ENCODE data around the gene APOBEC3A.
"Not testable (repeated sequence)": the region's sequence is repeated elsewhere in the genome, so short reads cannot be mapped to it uniquely, and the experiment has no call there.

The APOBEC3A gene

GRCh38 chr22:38941488-38941987, 15.9 kb upstream of the APOBEC3A start:
- H3K4me3 ChIP-seq (ENCODE audit: low read depth, low read length) = no peak overlapping the region
- no peak for DNase-seq (ENCODE audit: low read depth)
- TF ChIP-seq, protein P1, sequence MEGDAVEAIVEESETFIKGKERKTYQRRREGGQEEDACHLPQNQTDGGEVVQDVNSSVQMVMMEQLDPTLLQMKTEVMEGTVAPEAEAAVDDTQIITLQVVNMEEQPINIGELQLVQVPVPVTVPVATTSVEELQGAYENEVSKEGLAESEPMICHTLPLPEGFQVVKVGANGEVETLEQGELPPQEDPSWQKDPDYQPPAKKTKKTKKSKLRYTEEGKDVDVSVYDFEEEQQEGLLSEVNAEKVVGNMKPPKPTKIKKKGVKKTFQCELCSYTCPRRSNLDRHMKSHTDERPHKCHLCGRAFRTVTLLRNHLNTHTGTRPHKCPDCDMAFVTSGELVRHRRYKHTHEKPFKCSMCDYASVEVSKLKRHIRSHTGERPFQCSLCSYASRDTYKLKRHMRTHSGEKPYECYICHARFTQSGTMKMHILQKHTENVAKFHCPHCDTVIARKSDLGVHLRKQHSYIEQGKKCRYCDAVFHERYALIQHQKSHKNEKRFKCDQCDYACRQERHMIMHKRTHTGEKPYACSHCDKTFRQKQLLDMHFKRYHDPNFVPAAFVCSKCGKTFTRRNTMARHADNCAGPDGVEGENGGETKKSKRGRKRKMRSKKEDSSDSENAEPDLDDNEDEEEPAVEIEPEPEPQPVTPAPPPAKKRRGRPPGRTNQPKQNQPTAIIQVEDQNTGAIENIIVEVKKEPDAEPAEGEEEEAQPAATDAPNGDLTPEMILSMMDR (conservative IDR thresholded peaks at IDR 0.05; ENCODE audit: low read depth, low read length) = no peak

- no peak for DNase-seq (ENCODE audit: low read depth)
- no peak overlapping the region for H3K4me3 ChIP-seq (ENCODE audit: low read depth, low read length)
- TF ChIP-seq, protein P1 (conservative IDR thresholded peaks at IDR 0.05; ENCODE audit: low read depth, low read length) = no peak
These were observed 14.7 kb upstream of the APOBEC3A start for GRCh38 chr22:38942702-38943101.

- DNase-seq (ENCODE audit: low read depth) = no peak
- TF ChIP-seq, protein P1 (conservative IDR thresholded peaks at IDR 0.05; ENCODE audit: low read depth, low read length) = peak; percentile 3
- H3K4me3 ChIP-seq (ENCODE audit: low read depth, low read length) = no peak overlapping the region
These were observed 14.2 kb upstream of the APOBEC3A start for GRCh38 chr22:38943201-38943600.

DNA sequence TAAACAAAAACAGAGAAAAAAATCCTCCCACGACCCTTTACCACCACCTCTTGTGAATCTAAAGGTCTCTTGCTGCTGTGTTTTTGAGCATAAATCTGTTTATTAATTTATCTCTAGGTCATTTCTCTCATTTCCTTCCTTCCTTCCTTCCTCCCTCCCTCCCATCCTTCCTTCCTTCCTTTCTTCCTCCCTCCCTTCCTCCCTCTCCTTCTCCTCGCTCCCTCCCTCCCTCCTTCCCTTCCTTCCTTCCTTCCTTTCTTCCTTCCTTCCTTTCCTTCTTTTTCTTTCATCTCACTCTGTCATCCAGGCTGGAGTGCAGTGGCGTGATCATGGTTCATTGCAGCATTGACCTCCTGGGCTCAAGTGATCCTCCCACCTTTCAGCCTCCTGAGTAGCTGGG, 13.5 kb upstream of the APOBEC3A start:
- DNase-seq (ENCODE audit: low read depth) = no peak
- TF ChIP-seq, protein P1 (conservative IDR thresholded peaks at IDR 0.05; ENCODE audit: low read depth, low read length) = no peak
- no peak overlapping the region for H3K4me3 ChIP-seq (ENCODE audit: low read depth, low read length)

DNA sequence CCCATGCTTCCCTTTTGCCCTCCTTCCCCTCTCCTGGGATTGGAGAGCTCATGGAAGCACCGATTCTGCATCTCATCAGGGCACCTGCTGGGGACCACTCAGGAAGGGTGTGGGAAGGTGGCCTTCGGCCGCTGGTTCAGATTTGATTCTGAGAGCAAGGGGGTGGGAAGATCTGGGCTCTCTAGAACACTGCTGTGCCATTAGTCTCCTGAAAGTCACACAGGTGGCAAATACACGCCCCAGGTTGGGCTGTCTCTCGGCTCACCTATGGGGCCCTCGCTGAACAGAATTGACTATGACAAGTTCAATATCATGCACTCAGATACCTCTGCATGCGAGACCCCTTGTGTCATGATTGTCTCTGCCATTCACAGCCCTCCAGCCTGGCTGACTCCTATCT, 12.8 kb upstream of the APOBEC3A start:
- TF ChIP-seq, protein P1 (conservative IDR thresholded peaks at IDR 0.05; ENCODE audit: low read depth, low read length) = no peak
- no peak overlapping the region for H3K4me3 ChIP-seq (ENCODE audit: low read depth, low read length)
- DNase-seq (ENCODE audit: low read depth) = no peak

GRCh38 chr22:38945706-38946338, 11.6 kb upstream of the APOBEC3A start:
- H3K4me3 ChIP-seq (ENCODE audit: low read depth, low read length); DNase-seq (ENCODE audit: low read depth): not testable (repeated sequence)

DNA sequence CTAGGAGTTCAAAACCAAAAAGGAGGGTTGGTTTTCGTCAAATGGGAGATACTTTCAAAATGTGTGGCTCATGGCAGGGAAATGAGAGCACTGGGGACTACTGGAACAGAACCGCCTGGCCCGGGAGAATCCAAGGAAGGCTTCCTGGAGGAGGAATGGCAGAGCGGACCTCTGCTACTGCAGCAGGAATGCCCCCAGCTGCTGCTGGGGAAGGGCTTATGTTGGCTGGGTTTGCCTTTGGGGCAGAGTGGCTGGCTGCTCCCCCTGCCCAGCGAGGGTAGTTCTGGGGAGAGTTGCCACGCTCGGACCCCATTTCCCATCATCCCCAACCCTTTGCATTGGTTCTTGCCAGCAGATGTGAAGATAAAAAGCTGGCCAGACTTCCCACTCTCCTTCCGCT, 10.6 kb upstream of the APOBEC3A start:
- DNase-seq (ENCODE audit: low read depth) = no peak
- TF ChIP-seq, protein P1 (conservative IDR thresholded peaks at IDR 0.05; ENCODE audit: low read depth, low read length) = no peak
- H3K4me3 ChIP-seq (ENCODE audit: low read depth, low read length) = no peak overlapping the region
